Activated CD4-positive, alpha-beta memory T cell treated with anti-CD3 and anti-CD28 coated beads for 36 hours (primary cell): ENCODE data around the gene PTDSS2. TPM values are rescaled to one million over a fixed set of nuclear protein-coding genes. Genes with fewer than 3 reads are reported as not detected.
"Not testable (repeated sequence)": the region's sequence is repeated elsewhere in the genome, so short reads cannot be mapped to it uniquely, and the experiment has no call there.

Experiments
- CTCF ChIA-PET: fragments of 350-600 bp; sonication (Branson Sonifier 250); formaldehyde crosslinking; loops from one replicate; lab custom pipeline; 2021; ENCODE audit warnings: antibody characterized with exemption, inconsistent platforms; lab: Charles Lee
- POLR2A ChIA-PET: fragments of 350-600 bp; sonication (Branson Sonifier 250); formaldehyde crosslinking; loops from one replicate; lab custom pipeline; 2021; ENCODE audit warnings: antibody characterized with exemption; lab: Charles Lee
- DNase-seq: peaks from one replicate; pipeline ENCODE4 v3.0.0-alpha.2; 2020
- H3K27ac Mint-ChIP-seq: one replicate; pipeline ENCODE4 v1.8.0; 2021; ENCODE audit warnings: mixed read lengths
- H3K27me3 Mint-ChIP-seq: one replicate; pipeline ENCODE4 v1.8.0; 2021; ENCODE audit warnings: mixed read lengths
- H3K36me3 Mint-ChIP-seq: one replicate; pipeline ENCODE4 v1.8.0; 2021; ENCODE audit warnings: mixed read lengths
- H3K4me1 Mint-ChIP-seq: one replicate; pipeline ENCODE4 v1.8.0; 2021; ENCODE audit warnings: low read depth, mixed read lengths
- H3K4me3 Mint-ChIP-seq: one replicate; pipeline ENCODE4 v1.8.0; 2021; ENCODE audit warnings: mild to moderate bottlenecking, mixed read lengths
- H3K9me3 Mint-ChIP-seq: one replicate; pipeline ENCODE4 v1.8.0; 2021; ENCODE audit warnings: mixed read lengths
- intact Hi-C: fragments of 100-400 bp; cut with micrococcal nuclease; formaldehyde crosslinking; loops from one replicate; pipeline ENCODE4 v1.15.1; 2023
- total RNA-seq, 2 experiments: library from RNA; stranded (reverse); gene quantifications; one replicate each; pipeline ENCODE4 v1.2.3, GENCODE V29; 2021

PTDSS2 gene
- total RNA-seq, 2 experiments from 2014 or later: 15.0 to 16.7 TPM

DNA sequence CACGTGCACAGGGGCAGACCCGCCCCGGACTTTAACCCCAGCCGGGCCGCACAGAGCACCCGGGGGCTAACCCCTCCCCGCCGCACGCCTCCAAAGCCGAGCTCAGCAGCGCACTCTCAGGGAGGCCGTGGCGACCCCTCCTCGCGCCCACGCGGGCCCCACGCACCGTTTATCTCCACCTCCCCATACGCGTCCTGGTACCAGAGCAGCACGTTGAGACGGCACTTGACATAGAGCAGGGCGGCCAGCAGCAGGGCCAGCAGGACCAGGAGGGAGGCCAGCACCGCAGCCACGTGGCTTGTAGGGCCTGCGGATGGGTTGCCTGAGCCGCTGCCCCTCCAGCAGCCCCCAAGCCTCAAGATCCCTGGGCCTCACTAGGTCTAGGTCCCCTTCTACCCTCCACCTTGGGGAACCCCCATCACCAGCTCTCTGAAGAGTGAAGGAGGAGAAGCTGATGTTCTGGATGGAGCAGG is 42.4 kb upstream of the PTDSS2 start:
- H3K27me3 Mint-ChIP-seq: no peaks in the 10 kb centered on the region
- H3K36me3 Mint-ChIP-seq: no peaks in the 10 kb centered on the region
- peak overlapping the region; percentile 18 for H3K27ac Mint-ChIP-seq
- H3K9me3 Mint-ChIP-seq: no peaks in the 10 kb centered on the region
- CTCF ChIA-PET: interaction anchor here (0.6 to 6.5 kb wide), 9 partner anchors 9 to 200 kb away, joined by 3 to 49 read pairs (median 5); partner anchors contain the start of genes BET1L, PTDSS2 and RIC8A
- intact Hi-C loops: loop anchor here (2.0 kb wide), 3 partner anchors 41 to 171 kb away; partner anchors contain the start of genes PSMD13, RNH1 and SIRT3
- DNase-seq: no peak
- peak overlapping the region; percentile 26 for H3K4me3 Mint-ChIP-seq
- POLR2A ChIA-PET: interaction anchor here (1.1 to 2.5 kb wide), 6 partner anchors 9 to 170 kb away, joined by 3 to 16 read pairs (median 6); partner anchors contain the start of genes PSMD13 and PTDSS2
- H3K4me1 Mint-ChIP-seq: peaks cover 6% of the 10 kb centered on the region

GRCh38 chr11:408154-409007 is 41.7 kb upstream of the PTDSS2 start:
- no peak overlapping the region for H3K4me3 Mint-ChIP-seq
- intact Hi-C loops: no loop called here
- ChIA-PET POLR2A (interaction anchor here (1.4 to 2.5 kb wide), 2 partner anchors 8 to 171 kb away, joined by 5 to 16 read pairs; partner anchors contain the start of gene PSMD13), CTCF (interaction anchor here (0.6 to 6.5 kb wide), 2 partner anchors 41 to 111 kb away, joined by 3 to 49 read pairs; partner anchors contain the start of gene PTDSS2)
- no peaks in the 10 kb centered on the region for H3K9me3 Mint-ChIP-seq
- DNase-seq: no peak
- H3K36me3 Mint-ChIP-seq: no peaks in the 10 kb centered on the region
- H3K27ac Mint-ChIP-seq: no peak overlapping the region
- peaks cover 10% of the 10 kb centered on the region for H3K4me1 Mint-ChIP-seq
- no peaks in the 10 kb centered on the region for H3K27me3 Mint-ChIP-seq

DNA sequence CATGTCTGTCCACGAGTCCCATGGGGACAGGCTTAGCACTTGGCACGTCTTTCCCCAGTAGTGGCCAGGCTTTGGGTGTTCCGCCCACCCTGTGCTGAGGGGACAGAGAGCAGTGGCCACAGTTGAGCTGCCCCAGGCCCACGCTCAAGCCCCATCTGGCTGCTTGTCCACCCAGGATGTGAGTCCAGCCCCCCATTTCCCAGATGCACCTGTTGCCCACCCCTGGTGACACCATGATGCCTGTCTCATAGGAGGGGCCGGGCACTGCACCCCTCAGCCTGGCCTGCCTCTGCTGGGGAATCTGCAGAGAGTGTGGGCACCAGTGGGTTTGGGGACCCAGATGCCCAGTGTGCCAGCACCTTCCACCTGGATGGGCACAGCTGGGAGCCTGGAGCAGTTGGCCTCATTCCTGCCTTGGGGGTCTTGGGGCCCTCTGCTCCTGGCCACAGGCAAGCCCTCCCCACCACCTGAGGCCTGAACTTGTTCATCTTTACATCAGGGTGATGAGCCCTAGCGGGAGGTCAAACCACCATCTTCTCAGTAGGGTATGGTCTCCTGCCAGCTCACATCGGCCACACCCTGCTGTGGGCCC is 41.0 kb upstream of the PTDSS2 start:
- Mint-ChIP-seq H3K27me3 (no peaks in the 10 kb centered on the region), H3K27ac (no peak overlapping the region), H3K4me3 (no peak overlapping the region), H3K9me3 (no peaks in the 10 kb centered on the region), H3K36me3 (no peaks in the 10 kb centered on the region), H3K4me1 (peaks cover 12% of the 10 kb centered on the region)
- intact Hi-C loops: no loop called here
- DNase-seq: no peak
- CTCF ChIA-PET: interaction anchor here (6.5 kb wide), 1 partner anchor 40 kb away, joined by 49 read pairs; the partner anchor contains the start of gene PTDSS2
- POLR2A ChIA-PET: no interaction called here

DNA sequence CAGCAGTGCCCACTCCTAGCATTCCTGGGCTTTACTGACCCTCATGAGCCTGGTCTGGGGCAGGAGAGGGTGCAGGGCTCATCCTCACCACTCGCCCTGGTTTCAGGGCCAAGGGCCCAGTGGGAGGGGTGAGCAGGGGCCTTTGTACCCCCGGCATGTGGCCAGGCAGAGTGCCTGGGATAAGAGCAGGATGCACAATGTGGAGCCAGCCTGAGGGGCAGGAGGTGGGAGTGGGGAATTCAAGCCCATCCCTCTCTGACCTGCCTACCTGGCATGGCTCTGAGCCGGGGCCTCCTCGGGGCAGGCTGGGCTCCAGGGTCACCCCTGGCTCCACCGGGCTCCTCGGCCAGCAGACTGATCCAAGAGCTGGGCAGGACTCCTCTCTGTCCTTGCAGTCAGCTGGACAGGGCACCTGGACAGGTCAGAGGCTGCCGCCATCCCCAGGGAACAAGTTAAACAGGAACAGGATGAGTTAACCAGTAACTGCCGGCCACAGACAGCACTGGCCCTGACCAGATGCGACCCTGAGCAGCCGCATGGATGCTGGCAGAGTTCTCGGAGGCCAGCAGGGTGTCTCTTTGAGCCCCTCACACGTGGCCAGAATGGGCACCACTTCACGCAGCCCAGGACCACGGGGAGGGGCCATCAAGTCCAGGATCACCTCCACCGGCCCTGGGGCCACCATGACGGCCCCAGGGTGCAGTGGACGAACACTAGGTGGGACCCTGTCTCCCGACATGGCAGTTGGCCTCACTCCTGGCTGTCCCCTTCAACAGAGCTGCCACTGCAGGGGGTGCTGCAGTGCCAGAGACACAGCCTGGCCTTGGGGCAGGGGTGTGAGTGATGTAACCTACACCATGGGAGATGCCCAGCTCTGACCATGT is 40.2 kb upstream of the PTDSS2 start:
- POLR2A ChIA-PET: no interaction called here
- Mint-ChIP-seq H3K27ac (no peak overlapping the region), H3K4me1 (peaks cover 19% of the 10 kb centered on the region), H3K9me3 (no peaks in the 10 kb centered on the region), H3K27me3 (no peaks in the 10 kb centered on the region), H3K36me3 (no peaks in the 10 kb centered on the region), H3K4me3 (no peak overlapping the region)
- DNase-seq: no peak
- intact Hi-C loops: loop anchor here (10.0 kb wide), 1 partner anchor 385 kb away; the partner anchor contains the start of genes CEND1 and SLC25A22
- CTCF ChIA-PET: interaction anchor here (6.5 kb wide), 1 partner anchor 39 kb away, joined by 49 read pairs; the partner anchor contains the start of gene PTDSS2

- H3K27me3 Mint-ChIP-seq, H3K36me3 Mint-ChIP-seq, DNase-seq, H3K27ac Mint-ChIP-seq, H3K9me3 Mint-ChIP-seq, H3K4me3 Mint-ChIP-seq, CTCF ChIA-PET: not testable (repeated sequence)
- intact Hi-C loops: loop anchor here (10.0 kb wide), 1 partner anchor 384 kb away; the partner anchor contains the start of genes CEND1 and SLC25A22
- peaks cover 27% of the 10 kb centered on the region for H3K4me1 Mint-ChIP-seq
- POLR2A ChIA-PET: interaction anchor here (0.6 kb wide), 1 partner anchor 14 kb away, joined by 4 read pairs; no protein-coding TSS in a partner anchor
Observed at GRCh38 chr11:410711-411110, 39.4 kb upstream of the PTDSS2 start.

- not testable (repeated sequence) for H3K36me3 Mint-ChIP-seq, H3K27ac Mint-ChIP-seq, H3K4me3 Mint-ChIP-seq, H3K9me3 Mint-ChIP-seq, DNase-seq, H3K27me3 Mint-ChIP-seq
- intact Hi-C loops: loop anchor here (10.0 kb wide), 1 partner anchor 383 kb away; the partner anchor contains the start of genes CEND1 and SLC25A22
- peaks cover 30% of the 10 kb centered on the region for H3K4me1 Mint-ChIP-seq
- ChIA-PET CTCF (interaction anchor here (0.7 kb wide), 1 partner anchor 38 kb away, joined by 4 read pairs; the partner anchor contains the start of gene PTDSS2), POLR2A (interaction anchor here (0.6 kb wide), 1 partner anchor 15 kb away, joined by 4 read pairs; no protein-coding TSS in a partner anchor)
Observed at GRCh38 chr11:411520-411919, 38.6 kb upstream of the PTDSS2 start.

- Mint-ChIP-seq H3K4me3 (no peak overlapping the region), H3K4me1 (peaks cover 27% of the 10 kb centered on the region), H3K36me3 (peaks cover 2% of the 10 kb centered on the region), H3K27ac (no peak overlapping the region), H3K27me3 (no peaks in the 10 kb centered on the region), H3K9me3 (no peaks in the 10 kb centered on the region)
- ChIA-PET POLR2A (no interaction called here), CTCF (interaction anchor here (0.6 to 1.3 kb wide), 2 partner anchors 38 to 147 kb away, joined by 3 read pairs; no protein-coding TSS in a partner anchor)
- DNase-seq: no peak
- intact Hi-C loops: loop anchor here (10.0 kb wide), 1 partner anchor 382 kb away; the partner anchor contains the start of genes CEND1 and SLC25A22
Observed at GRCh38 chr11:412641-413119, 37.4 kb upstream of the PTDSS2 start.

DNA sequence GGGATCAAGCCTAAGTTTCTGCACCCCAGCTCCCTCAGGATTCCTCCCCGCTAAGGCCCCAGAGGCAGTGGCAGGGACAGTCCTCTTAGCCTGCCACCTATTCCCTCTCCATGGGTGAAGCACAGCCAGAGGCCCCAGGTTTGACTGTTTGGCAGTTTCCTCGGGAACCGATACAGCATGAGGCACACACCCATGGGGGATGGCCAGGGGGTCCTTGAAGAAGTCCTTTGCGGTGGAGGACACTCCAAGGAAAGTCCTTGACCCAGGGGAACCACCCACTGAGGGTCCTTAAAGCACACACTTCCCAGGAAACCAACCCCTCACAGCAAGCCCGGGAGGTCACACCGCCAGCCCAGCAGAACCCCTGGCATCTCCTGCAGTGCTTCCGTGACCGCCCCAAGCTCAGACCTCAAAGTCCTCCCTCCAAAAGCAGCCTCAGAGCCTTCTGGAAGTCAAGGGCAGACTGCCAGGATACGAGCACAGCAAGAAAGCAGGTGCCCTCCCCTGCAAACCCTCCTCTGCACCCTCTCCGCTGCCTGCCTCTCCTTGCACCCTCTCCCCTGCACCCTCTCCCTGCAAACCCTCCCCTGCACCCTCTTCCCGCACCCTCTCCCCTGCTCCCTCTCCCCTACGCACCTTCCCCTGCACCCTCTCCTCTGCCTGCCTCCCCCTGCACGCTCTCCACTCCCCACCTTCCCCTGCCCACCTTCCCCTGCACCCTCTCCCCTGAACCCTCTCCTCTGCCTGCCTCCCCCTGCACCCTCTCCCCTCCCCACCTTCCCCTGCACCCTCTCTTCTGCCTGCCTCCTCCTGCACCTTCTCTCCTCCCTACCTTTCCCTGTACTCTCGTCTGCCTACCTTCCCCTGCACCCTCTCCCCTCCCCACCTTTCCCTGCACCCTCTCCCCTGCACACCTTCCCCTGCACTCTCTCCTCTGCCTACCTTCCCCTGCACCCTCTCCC is 36.7 kb upstream of the PTDSS2 start:
- DNase-seq: no peak
- intact Hi-C loops: loop anchor here (2.0 to 10.0 kb wide), 3 partner anchors 93 to 381 kb away; partner anchors contain the start of genes CEND1, RNH1 and SLC25A22
- H3K9me3 Mint-ChIP-seq: no peaks in the 10 kb centered on the region
- H3K27ac Mint-ChIP-seq: peak overlapping the region; percentile 30
- ChIA-PET POLR2A (no interaction called here), CTCF (interaction anchor here (1.3 kb wide), 1 partner anchor 37 kb away, joined by 3 read pairs; no protein-coding TSS in a partner anchor)
- H3K36me3 Mint-ChIP-seq: peaks cover 2% of the 10 kb centered on the region
- H3K4me1 Mint-ChIP-seq: peaks cover 25% of the 10 kb centered on the region
- H3K4me3 Mint-ChIP-seq: peak overlapping the region; percentile 41
- no peaks in the 10 kb centered on the region for H3K27me3 Mint-ChIP-seq

DNA sequence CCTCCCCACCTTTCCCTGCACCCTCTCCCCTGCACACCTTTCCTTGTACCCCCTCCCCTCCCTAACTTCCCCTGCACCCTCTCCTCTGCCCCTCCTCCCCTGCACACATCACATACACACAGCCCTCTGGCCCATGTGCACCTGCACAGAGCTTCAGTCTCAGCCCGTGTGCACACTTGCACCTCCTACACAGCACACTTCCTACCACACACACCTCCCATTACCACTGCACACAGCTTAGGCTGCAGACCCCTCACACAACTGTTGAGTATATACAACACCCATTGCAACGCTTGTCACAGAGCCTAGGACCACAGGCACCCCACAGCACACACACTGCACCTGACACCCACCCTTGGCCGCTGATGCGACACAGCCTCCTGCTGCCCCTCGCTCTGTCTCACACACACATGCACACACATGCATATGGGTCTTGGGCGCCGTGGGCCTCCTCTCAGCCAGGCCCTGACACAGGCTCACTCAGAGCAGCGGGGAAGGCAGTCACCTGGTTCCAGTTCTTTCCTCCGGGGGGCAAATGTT is 35.7 kb upstream of the PTDSS2 start:
- Mint-ChIP-seq H3K9me3 (no peaks in the 10 kb centered on the region), H3K4me1 (peaks cover 25% of the 10 kb centered on the region), H3K27ac (peak overlapping the region; percentile 81), H3K27me3 (no peaks in the 10 kb centered on the region), H3K4me3 (peak overlapping the region; percentile 83), H3K36me3 (peaks cover 2% of the 10 kb centered on the region)
- DNase-seq: no peak
- POLR2A ChIA-PET: interaction anchor here (1.2 kb wide), 1 partner anchor 33 kb away, joined by 5 read pairs; no protein-coding TSS in a partner anchor
- intact Hi-C loops: loop anchor here (2.0 to 10.0 kb wide), 3 partner anchors 92 to 380 kb away; partner anchors contain the start of genes CEND1, RNH1 and SLC25A22
- CTCF ChIA-PET: interaction anchor here (0.7 kb wide), 1 partner anchor 35 kb away, joined by 3 read pairs; no protein-coding TSS in a partner anchor
